Right kidney (tissue), 1 donor: ENCODE results near the gene MATR3.
"Not testable (repeated sequence)": the region's sequence is repeated elsewhere in the genome, so short reads cannot be mapped to it uniquely, and the experiment has no call there.

Source experiments
- DNase-seq: peaks from one replicate; pipeline ENCODE4 v3.0.0-alpha.2; 2016

MATR3 gene

GRCh38 chr5:139270718-139271117 lies 22.8 kb upstream of the MATR3 start:
- not testable (repeated sequence) for DNase-seq

GRCh38 chr5:139271201-139272027 lies 22.1 kb upstream of the MATR3 start:
- DNase-seq = no peak

GRCh38 chr5:139272471-139273321 lies 20.8 kb upstream of the MATR3 start:
- DNase-seq = no peak

GRCh38 chr5:139273322-139273571 lies 20.3 kb upstream of the MATR3 start:
- no peak for DNase-seq

- peak; percentile 92 for DNase-seq
Observed at GRCh38 chr5:139273572-139274289, 19.8 kb upstream of the MATR3 start.

- no peak for DNase-seq
Observed at GRCh38 chr5:139275536-139275935, 18.0 kb upstream of the MATR3 start.

- no peak for DNase-seq
Observed at GRCh38 chr5:139275956-139276355, 17.6 kb upstream of the MATR3 start.

- no peak for DNase-seq
Observed at GRCh38 chr5:139276426-139276825, 17.1 kb upstream of the MATR3 start.

GRCh38 chr5:139277171-139277570 lies 16.4 kb upstream of the MATR3 start:
- DNase-seq = no peak

GRCh38 chr5:139278540-139279274 lies 14.8 kb upstream of the MATR3 start:
- no peak for DNase-seq

GRCh38 chr5:139282197-139282557 lies 11.4 kb upstream of the MATR3 start:
- no peak for DNase-seq

GRCh38 chr5:139283252-139284166 lies 10.0 kb upstream of the MATR3 start:
- DNase-seq = no peak

GRCh38 chr5:139284295-139284694 lies 9.2 kb upstream of the MATR3 start:
- DNase-seq = no peak

GRCh38 chr5:139285651-139286392 lies 7.7 kb upstream of the MATR3 start:
- no peak for DNase-seq

GRCh38 chr5:139287890-139288635 lies 5.5 kb upstream of the MATR3 start:
- no peak for DNase-seq

- DNase-seq = no peak
Observed at GRCh38 chr5:139291051-139291450, 2.5 kb upstream of the MATR3 start.

- no peak for DNase-seq
Observed at GRCh38 chr5:139293202-139293506, 386 bp upstream of the MATR3 start.

GRCh38 chr5:139294374-139295165 lies 1.0 kb downstream of the MATR3 start:
- peak; percentile 91 for DNase-seq
